Uterus (tissue), 2 donors: ENCODE results near the gene DOK6.

ENCODE experiments used
- CTCF ChIP-seq, 4 experiments: fragments of 200-600 bp in 2 of 4; fragments of 450-650 bp in 2 of 4; sonication (generic) in 2 of 4; IDR thresholded peaks; one replicate each; pipeline ENCODE4 v1.5.1; 2016 to 2019; ENCODE audit warnings: antibody characterized with exemption in 4 of 4, mild to moderate bottlenecking in 2 of 4, moderate library complexity in 1 of 4
- POLR2A ChIP-seq, 2 donors: fragments of 450-650 bp; IDR thresholded peaks; one replicate each; pipeline ENCODE4 v1.6.1; 2016; ENCODE audit warnings: antibody characterized with exemption in 2 of 2, mild to moderate bottlenecking in 1 of 2, moderate library complexity in 1 of 2

DNA sequence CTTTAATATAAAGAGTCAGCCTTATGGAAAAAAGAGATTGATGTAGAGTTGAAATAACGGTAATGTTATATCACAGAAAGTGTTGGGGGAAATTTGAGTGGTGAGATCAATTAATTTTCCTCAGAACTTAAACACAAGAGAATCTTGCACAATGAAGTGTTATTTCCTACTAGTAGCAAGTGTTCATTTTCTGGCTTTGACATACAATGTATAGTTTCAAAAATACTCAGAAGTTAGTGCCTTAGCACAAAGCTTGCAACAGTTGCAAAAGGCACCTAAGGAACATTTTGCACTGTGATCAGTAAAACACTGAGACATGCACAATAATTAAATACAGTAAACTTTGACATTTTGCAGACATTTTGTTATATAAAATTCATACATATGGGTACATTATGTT, 385.7 kb downstream of the DOK6 start:
- TF ChIP-seq CTCF (IDR thresholded peaks at IDR 0.05) (no peak), POLR2A (IDR thresholded peaks at IDR 0.05) (no peak)
